CD14-positive monocyte (primary cell): Measurements from ENCODE around the gene ACOT7. TPM values are rescaled to one million over a fixed set of nuclear protein-coding genes. Genes with fewer than 3 reads are reported as not detected.

Source experiments
- DNase-seq, 3 donors: peaks; one replicate each; pipeline ENCODE4 v3.0.0-alpha.2; 2011 to 2022
- H2AFZ ChIP-seq: 2 replicates; pipeline ENCODE4 v1.6.0; 2012; ENCODE audit warnings: mild to moderate bottlenecking, low read depth, low read length, inconsistent platforms; ENCODE audit not compliant: insufficient read depth, poor library complexity, severe bottlenecking
- H3K27ac ChIP-seq, 2 donors: 1 replicate in 1 of 2; 2 replicates in 1 of 2; pipeline ENCODE4 v1.5.1; 2012 to 2013; ENCODE audit warnings: low read length in 2 of 2, control low read depth in 1 of 2, inconsistent platforms in 1 of 2, low read depth in 1 of 2, mild to moderate bottlenecking in 1 of 2
- H3K27me3 ChIP-seq, 2 donors: one replicate each; pipeline versions ENCODE4 v1.6.0 to v1.6.1; 2011 to 2013; ENCODE audit warnings: low read length in 2 of 2; ENCODE audit not compliant: control insufficient read depth in 2 of 2, insufficient read depth in 2 of 2
- H3K36me3 ChIP-seq, 2 donors: replicated peaks in 1 of 2; 1 replicate in 1 of 2; 2 replicates in 1 of 2; pipeline versions ENCODE4 v1.5.1 to v1.6.1; 2012 to 2013; ENCODE audit warnings: low read length in 2 of 2, control low read depth in 1 of 2, inconsistent platforms in 1 of 2, mild to moderate bottlenecking in 1 of 2; ENCODE audit not compliant: insufficient read depth in 2 of 2, control insufficient read depth in 1 of 2
- H3K4me1 ChIP-seq, 2 donors: 1 replicate in 1 of 2; 2 replicates in 1 of 2; pipeline versions ENCODE4 v1.5.1 to v1.6.1; 2012 to 2013; ENCODE audit warnings: low read length in 2 of 2, control low read depth in 1 of 2, inconsistent platforms in 1 of 2, mild to moderate bottlenecking in 1 of 2, moderate library complexity in 1 of 2; ENCODE audit not compliant: insufficient read depth in 2 of 2, control insufficient read depth in 1 of 2
- H3K4me2 ChIP-seq: replicated peaks from 2 replicates; pipeline ENCODE3; 2012; ENCODE audit warnings: low read length, moderate library complexity, mild to moderate bottlenecking; ENCODE audit not compliant: poor library complexity, severe bottlenecking; ENCODE audit errors: extremely low read depth
- H3K4me3 ChIP-seq, 3 experiments: fragments of 200-600 bp in 1 of 3; sonication (generic) in 1 of 3; replicated peaks in 1 of 3; 1 replicate in 2 of 3; 2 replicates in 1 of 3; pipeline ENCODE4 v1.5.1; 2011 to 2013; ENCODE audit warnings: low read length in 3 of 3, mild to moderate bottlenecking in 3 of 3, control low read depth in 2 of 3, low read depth in 2 of 3, inconsistent platforms in 1 of 3, moderate library complexity in 1 of 3
- H3K79me2 ChIP-seq: 2 replicates; pipeline ENCODE4 v1.6.0; 2012; ENCODE audit warnings: mild to moderate bottlenecking, control low read depth, inconsistent platforms, low read length, moderate library complexity; ENCODE audit not compliant: insufficient read depth
- H3K9ac ChIP-seq: 2 replicates; pipeline ENCODE4 v1.6.0; 2017; ENCODE audit warnings: low read length, mild to moderate bottlenecking; ENCODE audit not compliant: insufficient read depth, poor library complexity, severe bottlenecking
- H3K9me3 ChIP-seq, 2 donors: replicated peaks in 1 of 2; 1 replicate in 1 of 2; 2 replicates in 1 of 2; pipeline versions ENCODE4 v1.5.1 to v1.6.1; 2012 to 2013; ENCODE audit warnings: low read length in 2 of 2, control low read depth in 1 of 2; ENCODE audit not compliant: control insufficient read depth in 1 of 2, insufficient read depth in 1 of 2
- H4K20me1 ChIP-seq: 2 replicates; pipeline ENCODE4 v1.6.0; 2012; ENCODE audit warnings: mild to moderate bottlenecking, low read length, control low read depth, moderate library complexity; ENCODE audit not compliant: insufficient read depth
- H3K27ac Mint-ChIP-seq, 7 donors: one replicate each; pipeline ENCODE4 v1.8.0; 2020; ENCODE audit warnings: mild to moderate bottlenecking in 7 of 7, mixed read lengths in 7 of 7, moderate library complexity in 6 of 7, inconsistent platforms in 2 of 7
- H3K27me3 Mint-ChIP-seq, 3 donors: one replicate each; pipeline ENCODE4 v1.8.0; 2021 to 2022; ENCODE audit warnings: low read depth in 3 of 3, mild to moderate bottlenecking in 3 of 3, mixed read lengths in 3 of 3, moderate library complexity in 3 of 3, inconsistent platforms in 1 of 3
- H3K36me3 Mint-ChIP-seq, 2 donors: one replicate each; pipeline ENCODE4 v1.8.0; 2020; ENCODE audit warnings: mixed read lengths in 2 of 2, inconsistent platforms in 1 of 2, mild to moderate bottlenecking in 1 of 2
- H3K4me1 Mint-ChIP-seq: one replicate; pipeline ENCODE4 v1.8.0; 2020; ENCODE audit warnings: mild to moderate bottlenecking, mixed read lengths
- H3K4me3 Mint-ChIP-seq, 2 donors: one replicate each; pipeline ENCODE4 v1.8.0; 2020; ENCODE audit warnings: mild to moderate bottlenecking in 2 of 2, mixed read lengths in 2 of 2, moderate library complexity in 1 of 2
- H3K9me3 Mint-ChIP-seq, 7 donors: one replicate each; pipeline ENCODE4 v1.8.0; 2020 to 2022; ENCODE audit warnings: mixed read lengths in 7 of 7, mild to moderate bottlenecking in 6 of 7, moderate library complexity in 6 of 7, inconsistent platforms in 2 of 7
- CTCF ChIP-seq: fragments of 200-600 bp; IDR thresholded peaks from one replicate; pipeline ENCODE4 v1.8.0; 2022; ENCODE audit warnings: antibody characterized with exemption, mild to moderate bottlenecking
- WGBS: methylation state at CpG from one replicate; pipeline ENCODE4 v1.1.5; 2013; ENCODE audit warnings: missing lambda C conversion rate; ENCODE audit not compliant: insufficient coverage; 5-methylcytosine and 5-hydroxymethylcytosine counted together
- intact Hi-C, 2 donors: fragments of 100-400 bp; cut with micrococcal nuclease; formaldehyde crosslinking; loops; one replicate each; pipeline versions ENCODE4 v1.15.0 to v1.15.1; 2023
- polyA plus RNA-seq, 3 donors: library from polyadenylated mRNA; depleted of rRNA in 1 of 3; unstranded in 2 of 3; stranded (reverse) in 1 of 3; fragments of 300-500 nt in 2 of 3; fragments of >200 nt in 1 of 3; fragmentation: Illumina TruSeq in 2 of 3; gene quantifications; 1 replicate in 2 of 3; 2 replicates in 1 of 3; pipeline ENCODE4 v1.2.3, GENCODE V29; 2012 to 2021

ACOT7 gene
- polyA plus RNA-seq, 3 donors, result 0.63 to 4.3 (median 1.4) TPM

- no peaks in the 10 kb centered on the region for H3K36me3 ChIP-seq
- no peaks in the 10 kb centered on the region for H4K20me1 ChIP-seq
- H3K79me2 ChIP-seq, result no peaks in the 10 kb centered on the region
- intact Hi-C loops, result no loop called here
- H3K4me3 ChIP-seq, result no peak overlapping the region
- WGBS, result 88% methylated on average over 5 of the region's 9 CpGs
- peak overlapping the region; percentile 8 for H3K9ac ChIP-seq
- H3K9me3 ChIP-seq, result no peaks in the 10 kb centered on the region
- H3K4me1 ChIP-seq, result peaks cover 9 to 19% of the 10 kb centered on the region in 2 donors
- TF ChIP-seq CTCF, result no peak
- H3K27ac ChIP-seq, result no peak overlapping the region
- Mint-ChIP-seq H3K36me3 (peaks cover 0 to 6% of the 10 kb centered on the region in 2 donors), H3K4me3 (no peak overlapping the region), H3K27ac (no peak overlapping the region), H3K27me3 (peaks cover 0 to 2% (median 0%) of the 10 kb centered on the region in 3 donors), H3K9me3 (peaks cover 0 to 2% (median 0%) of the 10 kb centered on the region in 7 donors), H3K4me1 (peaks cover 24% of the 10 kb centered on the region)
- peak overlapping the region; percentile 77 for H2AFZ ChIP-seq
- DNase-seq, result no peak
- H3K4me2 ChIP-seq, result peak overlapping the region; percentile 26
- no peaks in the 10 kb centered on the region for H3K27me3 ChIP-seq
These were observed 33.5 kb downstream of the ACOT7 start for GRCh38 chr1:6360117-6360496.

GRCh38 chr1:6359216-6360116, 34.1 kb downstream of the ACOT7 start:
- H3K4me2 ChIP-seq, result peak overlapping the region; percentile 26
- H3K79me2 ChIP-seq, result no peaks in the 10 kb centered on the region
- no peaks in the 10 kb centered on the region for H3K36me3 ChIP-seq
- TF ChIP-seq CTCF, result no peak
- peaks cover 0 to 2% (median 0%) of the 10 kb centered on the region in 3 donors for H3K27me3 Mint-ChIP-seq
- H4K20me1 ChIP-seq, result no peaks in the 10 kb centered on the region
- intact Hi-C loops, result loop anchor here in 1 of 2 donors (5.0 kb wide), 1 partner anchor 48 kb away; no protein-coding TSS in a partner anchor
- H3K36me3 Mint-ChIP-seq, result peaks cover 0 to 6% of the 10 kb centered on the region in 2 donors
- H3K9me3 Mint-ChIP-seq, result peaks cover 0 to 2% (median 0%) of the 10 kb centered on the region in 7 donors
- WGBS, result 83% methylated on average over 3 of the region's 13 CpGs
- no peaks in the 10 kb centered on the region for H3K9me3 ChIP-seq
- H3K27ac ChIP-seq, result no peak overlapping the region
- H2AFZ ChIP-seq, result peak overlapping the region; percentile 77
- peaks cover 24% of the 10 kb centered on the region for H3K4me1 Mint-ChIP-seq
- no peaks in the 10 kb centered on the region for H3K27me3 ChIP-seq
- peak overlapping the region in 5 of 7 donors; percentile 46 to 70 (median 54) for H3K27ac Mint-ChIP-seq
- no peak overlapping the region for H3K4me3 ChIP-seq
- H3K9ac ChIP-seq, result peak overlapping the region; percentile 32
- H3K4me1 ChIP-seq, result peaks cover 9 to 19% of the 10 kb centered on the region in 2 donors
- peak in 2 of 3 donors; percentile 14 to 16 for DNase-seq
- H3K4me3 Mint-ChIP-seq, result peak overlapping the region; percentile 55 to 60
